SK-N-MC (cell line): Measurements from ENCODE around the gene AGAP1.
A peak's percentile ranks its signal among the peaks of the same experiment; 100 is the strongest.

Experiments
- DNase-seq: peaks from one replicate; pipeline ENCODE4 v3.0.0-alpha.2; 2011; ENCODE audit warnings: low read depth, low spot score
- H3K27ac ChIP-seq: fragments of 200-600 bp; sonication (generic); 2 replicates; pipeline ENCODE4 v1.5.1; 2016; ENCODE audit warnings: mixed run types
- H3K36me3 ChIP-seq: fragments of 200-600 bp; sonication (generic); 2 replicates; pipeline ENCODE4 v1.6.1; 2017; ENCODE audit warnings: antibody characterized with exemption, low read length, mixed read lengths; ENCODE audit not compliant: insufficient read depth
- H3K4me3 ChIP-seq: fragments of 200-600 bp; sonication (generic); 2 replicates; pipeline ENCODE4 v1.5.1; 2016
- H3K9ac ChIP-seq: fragments of 200-600 bp; sonication (generic); 2 replicates; pipeline ENCODE4 v1.8.0; 2017; ENCODE audit warnings: mixed run types, mixed read lengths; ENCODE audit not compliant: insufficient read length
- H3K9me3 ChIP-seq: fragments of 200-600 bp; sonication (generic); 2 replicates; pipeline ENCODE4 v1.6.1; 2017; ENCODE audit warnings: low read depth, mild to moderate bottlenecking, antibody characterized with exemption, low read length, moderate library complexity, mixed read lengths
- EZH2 ChIP-seq: fragments of 200-600 bp; sonication (generic); IDR thresholded peaks from one replicate; pipeline ENCODE4 v1.6.1; 2017; ENCODE audit warnings: antibody characterized with exemption
- FOXP2 ChIP-seq: optimal IDR thresholded peaks from 2 replicates; pipeline ENCODE3; 2011; ENCODE audit warnings: mild to moderate bottlenecking, moderate library complexity; ENCODE audit not compliant: insufficient read depth; ENCODE audit errors: extremely low read length, control extremely low read depth
- POLR2AphosphoS5 ChIP-seq: IDR thresholded peaks from 2 replicates; pipeline ENCODE4 v1.6.1; 2012; ENCODE audit warnings: mild to moderate bottlenecking, low read depth, low read length, borderline replicate concordance

AGAP1 gene

DNA sequence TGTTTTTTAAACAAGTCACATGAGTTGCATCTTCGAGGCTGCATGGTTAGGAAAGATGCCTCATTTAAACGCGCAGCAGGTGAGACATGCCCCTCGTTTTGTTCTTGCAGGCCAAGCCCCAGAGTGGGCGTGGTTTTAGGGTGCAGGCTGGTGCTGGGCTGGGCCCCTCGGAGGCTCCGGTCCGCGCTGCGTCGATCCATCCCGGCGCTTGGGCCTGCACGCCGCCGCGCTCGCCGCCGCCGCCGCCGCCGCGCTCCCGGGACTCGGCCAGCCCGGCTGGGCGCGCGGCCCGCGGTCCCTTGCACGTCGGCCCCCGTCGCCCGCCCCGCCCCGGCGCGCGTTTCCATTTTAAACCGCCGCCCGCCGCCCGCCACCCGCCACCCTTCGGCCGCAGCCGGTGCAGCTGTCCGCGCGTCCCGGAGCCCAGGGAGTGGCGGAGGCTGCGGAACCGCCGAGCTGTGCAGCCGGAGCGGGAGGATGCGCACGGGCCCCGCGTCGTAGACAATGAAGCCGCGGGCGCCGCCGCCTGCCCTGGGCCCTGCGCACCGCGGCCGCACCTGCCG, 175.5 kb downstream of the AGAP1 start:
- Histone ChIP-seq H3K4me3 (peak overlapping the region; percentile 64), H3K36me3 (no peaks in the 10 kb centered on the region), H3K9me3 (no peaks in the 10 kb centered on the region), H3K9ac (no peak overlapping the region), H3K27ac (no peak overlapping the region)
- peak; percentile 35 for DNase-seq
- TF ChIP-seq EZH2 = no peak
- TF ChIP-seq FOXP2 = no peak
- no peak for TF ChIP-seq POLR2AphosphoS5

- no peak overlapping the region for H3K27ac ChIP-seq
- no peaks in the 10 kb centered on the region for H3K9me3 ChIP-seq
- H3K36me3 ChIP-seq = no peaks in the 10 kb centered on the region
- TF ChIP-seq EZH2 (no peak), POLR2AphosphoS5 (no peak), FOXP2 (no peak)
- no peak for DNase-seq
- H3K9ac ChIP-seq = no peak overlapping the region
- H3K4me3 ChIP-seq = peak overlapping the region; percentile 69
These were observed 176.4 kb downstream of the AGAP1 start for GRCh38 chr2:235669983-235670962.

DNA sequence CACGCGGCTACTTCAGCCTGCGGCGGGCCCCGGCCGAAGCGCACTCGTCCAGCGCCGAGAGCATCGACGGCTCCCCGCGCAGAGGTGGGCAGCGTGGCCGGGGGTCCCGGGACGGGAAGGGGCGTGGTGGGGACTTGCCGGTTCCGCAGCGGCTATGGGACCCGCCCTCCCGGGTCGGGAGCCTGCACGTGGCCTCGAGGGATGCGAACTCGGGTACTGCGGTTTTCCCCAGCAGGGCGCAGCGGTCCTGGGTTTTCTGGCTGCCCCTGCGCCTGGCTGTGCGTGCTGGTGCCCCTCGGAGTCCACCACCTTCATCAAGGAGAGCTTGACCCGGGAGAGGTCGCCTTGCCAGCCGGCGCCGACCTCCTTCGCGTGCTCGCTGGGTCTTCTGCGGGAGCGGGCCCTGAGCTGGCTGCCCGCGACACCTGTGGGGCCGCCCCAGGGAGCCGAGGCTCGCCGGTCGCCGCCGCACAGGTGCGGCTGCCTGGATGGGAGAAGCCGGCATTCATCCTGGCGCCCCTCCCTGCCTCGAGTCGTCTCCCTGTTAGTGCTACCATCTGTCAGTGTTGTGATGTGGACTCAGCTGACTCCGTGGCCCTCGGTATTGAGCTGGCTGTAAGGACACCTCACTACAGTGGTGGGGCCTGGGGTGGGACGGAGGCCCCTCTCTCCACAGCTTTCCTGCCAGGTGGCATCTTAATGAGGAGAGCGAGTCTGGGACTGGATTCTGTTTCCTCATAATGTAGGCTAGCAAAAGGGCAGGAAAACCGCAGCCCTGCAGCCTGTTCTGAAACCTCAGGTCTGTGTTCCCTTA, 177.3 kb downstream of the AGAP1 start:
- Histone ChIP-seq H3K9me3 (no peaks in the 10 kb centered on the region), H3K27ac (no peak overlapping the region), H3K9ac (no peak overlapping the region), H3K4me3 (peak overlapping the region; percentile 22; the same call in 1 of the 2 replicates), H3K36me3 (no peaks in the 10 kb centered on the region)
- TF ChIP-seq FOXP2 = no peak
- TF ChIP-seq EZH2 = no peak
- DNase-seq = no peak

DNA sequence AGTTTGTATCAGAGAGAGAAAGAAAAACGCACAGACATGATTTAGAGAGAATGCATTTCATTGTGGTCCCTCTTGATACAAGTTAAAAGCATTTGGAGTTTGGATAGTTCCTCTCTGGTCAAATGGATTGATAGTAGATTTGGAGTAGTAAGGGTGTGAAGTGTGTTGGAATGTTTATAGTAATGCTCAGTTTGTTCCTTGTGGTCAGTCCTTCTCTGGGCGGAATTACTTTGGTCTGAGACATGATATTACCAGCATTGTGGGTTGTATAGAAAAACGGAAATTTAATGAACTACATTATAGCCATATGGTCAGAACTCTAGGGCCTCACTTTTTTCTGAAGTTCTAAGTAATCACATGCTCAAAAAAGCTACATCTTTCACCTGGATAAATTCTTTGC, 178.9 kb downstream of the AGAP1 start:
- no peak overlapping the region for H3K27ac ChIP-seq
- no peaks in the 10 kb centered on the region for H3K9me3 ChIP-seq
- no peak overlapping the region for H3K9ac ChIP-seq

DNA sequence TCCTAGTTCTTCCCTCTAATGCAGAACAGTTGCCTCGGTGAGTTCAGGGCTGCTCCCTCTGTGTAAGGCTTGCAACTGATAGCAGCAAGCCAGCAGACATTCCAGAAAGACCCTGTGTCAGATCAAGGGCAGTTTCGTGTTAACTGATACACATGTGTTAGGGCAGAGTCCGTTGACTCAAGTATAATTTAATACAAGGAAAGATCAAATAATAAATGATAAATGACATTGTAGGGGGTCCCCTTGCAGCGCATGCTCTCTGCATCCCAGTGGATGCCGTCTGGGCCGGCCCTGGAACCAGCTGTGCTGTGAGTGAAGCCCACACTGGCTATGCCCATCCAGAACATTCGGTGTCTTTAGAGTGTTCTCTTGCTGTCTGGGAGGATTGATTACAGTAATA, 180.3 kb downstream of the AGAP1 start:
- DNase-seq = no peak
- no peaks in the 10 kb centered on the region for H3K36me3 ChIP-seq
- TF ChIP-seq FOXP2 (no peak), POLR2AphosphoS5 (no peak), EZH2 (no peak)
- no peaks in the 10 kb centered on the region for H3K9me3 ChIP-seq
- no peak overlapping the region for H3K4me3 ChIP-seq
- H3K9ac ChIP-seq = no peak overlapping the region
- H3K27ac ChIP-seq = no peak overlapping the region

More for the DNA sequence above, 178.9 kb downstream of the AGAP1 start:
- DNase-seq = no peak
- TF ChIP-seq FOXP2 = no peak
- TF ChIP-seq EZH2 = no peak
- no peak for TF ChIP-seq POLR2AphosphoS5
- H3K4me3 ChIP-seq = no peak overlapping the region
- H3K36me3 ChIP-seq = no peaks in the 10 kb centered on the region

DNA sequence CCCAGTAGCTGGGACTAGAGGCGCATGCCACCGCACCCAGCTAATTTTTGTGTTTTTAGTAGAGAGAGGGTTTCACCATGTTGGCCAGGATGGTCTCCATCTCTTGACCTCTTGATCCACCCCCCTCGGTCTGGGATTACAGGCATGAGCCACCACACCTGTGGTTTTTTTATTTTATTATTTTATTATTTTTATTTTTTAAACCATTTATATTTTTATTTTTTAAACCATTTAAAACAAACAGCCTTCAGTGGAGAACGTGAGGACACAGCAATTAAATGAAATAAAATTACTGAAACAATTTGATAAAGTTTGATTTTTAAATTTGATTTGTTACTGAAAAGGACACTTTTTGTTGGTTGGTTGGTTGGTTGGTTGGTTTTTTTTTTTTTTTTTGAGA, 181.0 kb downstream of the AGAP1 start:
- H3K4me3 ChIP-seq = no peak overlapping the region
- DNase-seq = no peak
- no peaks in the 10 kb centered on the region for H3K9me3 ChIP-seq
- no peak overlapping the region for H3K27ac ChIP-seq
- H3K36me3 ChIP-seq = no peaks in the 10 kb centered on the region
- no peak overlapping the region for H3K9ac ChIP-seq
- TF ChIP-seq FOXP2 (no peak), POLR2AphosphoS5 (no peak), EZH2 (no peak)

- no peak for DNase-seq
- H3K27ac ChIP-seq = no peak overlapping the region
These were observed 182.1 kb downstream of the AGAP1 start for GRCh38 chr2:235675678-235676535.

More at GRCh38 chr2:235675678-235676535, 182.1 kb downstream of the AGAP1 start:
- no peak for TF ChIP-seq POLR2AphosphoS5
- no peak for TF ChIP-seq FOXP2
- no peak for TF ChIP-seq EZH2
- Histone ChIP-seq H3K36me3 (no peaks in the 10 kb centered on the region), H3K9ac (no peak overlapping the region), H3K9me3 (no peaks in the 10 kb centered on the region), H3K4me3 (no peak overlapping the region)
